OCI-M2 (cell line): Measurements from ENCODE around the gene IL2RG.

Source experiments
- DNase-seq: peaks from one replicate; lab custom pipeline; 2025; ENCODE audit not compliant: unreplicated experiment; lab: John Stamatoyannopoulos, UW

Gene IL2RG

GRCh38 chrX:71111141-71111843 is at the start of gene IL2RG:
Gene IL2RG (minus strand): TSS chrX:71111577. CDS start chrX:71111539, 38 bp downstream.
- no peak for DNase-seq

GRCh38 chrX:71160475-71160874 is 49.1 kb upstream of the IL2RG start:
- DNase-seq, result no peak

GRCh38 chrX:71159335-71159734 is 48.0 kb upstream of the IL2RG start:
- DNase-seq, result no peak

GRCh38 chrX:71158603-71159002 is 47.2 kb upstream of the IL2RG start:
- DNase-seq, result no peak

GRCh38 chrX:71154641-71155040 is 43.3 kb upstream of the IL2RG start:
- no peak for DNase-seq

- no peak for DNase-seq
Measured at GRCh38 chrX:71154196-71154595, 42.8 kb upstream of the IL2RG start.

- DNase-seq, result no peak
Measured at GRCh38 chrX:71151366-71151765, 40.0 kb upstream of the IL2RG start.

GRCh38 chrX:71148278-71148663 is 36.9 kb upstream of the IL2RG start:
- no peak for DNase-seq

GRCh38 chrX:71147496-71148277 is 36.3 kb upstream of the IL2RG start:
- no peak for DNase-seq

GRCh38 chrX:71144651-71145050 is 33.3 kb upstream of the IL2RG start, which contains the start of gene NLGN3:
Gene NLGN3 (plus strand): TSS chrX:71144841. CDS start chrX:71147750, 2,909 bp downstream.
- no peak for DNase-seq

- no peak for DNase-seq
Measured at GRCh38 chrX:71143508-71143907, 32.1 kb upstream of the IL2RG start.

GRCh38 chrX:71140440-71140839 is 29.1 kb upstream of the IL2RG start:
- DNase-seq, result no peak

- DNase-seq, result peak; percentile 60
Measured at GRCh38 chrX:71131510-71131909, 20.1 kb upstream of the IL2RG start.

- no peak for DNase-seq
Measured at GRCh38 chrX:71128915-71129765, 17.8 kb upstream of the IL2RG start.

GRCh38 chrX:71128166-71128833 is 16.9 kb upstream of the IL2RG start:
- no peak for DNase-seq

GRCh38 chrX:71118985-71119535 is 7.7 kb upstream of the IL2RG start:
- no peak for DNase-seq

GRCh38 chrX:71118032-71118984 is 6.9 kb upstream of the IL2RG start, which contains the start of gene MED12:
Gene MED12 (plus strand): TSS chrX:71118596. CDS start chrX:71118755, 159 bp downstream.
- peak; percentile 62 for DNase-seq

GRCh38 chrX:71117358-71117757 is 6.0 kb upstream of the IL2RG start:
- no peak for DNase-seq

GRCh38 chrX:71111921-71112431 is 599 bp upstream of the IL2RG start:
- no peak for DNase-seq
